Measurements from ENCODE around the gene SLC12A7.

SLC12A7 gene

DNA sequence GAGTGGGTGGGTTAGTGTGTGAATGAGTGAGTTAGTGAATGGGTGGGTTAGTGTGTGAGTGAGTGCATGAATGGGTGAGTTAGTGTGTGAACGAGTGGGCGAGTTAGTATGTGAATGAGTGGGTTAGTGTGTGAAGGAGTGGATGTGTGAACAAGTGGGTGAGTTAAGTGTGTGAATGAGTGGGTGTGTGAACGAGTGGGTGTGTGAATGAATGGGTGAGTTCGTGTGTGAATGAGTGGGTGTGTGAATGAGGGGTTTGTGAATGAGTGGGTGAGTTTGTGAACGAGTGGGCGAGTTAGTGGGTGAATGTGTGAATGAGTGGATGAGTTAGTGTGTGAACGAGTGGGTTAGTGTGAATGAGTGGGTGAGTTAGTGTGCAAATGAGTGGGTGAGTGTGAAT, 69.2 kb downstream of the SLC12A7 start:
- H3K36me3 ChIP-seq (ENCODE audit: control insufficient read depth in 2 of 2, insufficient read depth in 1 of 2, low read length in 2 of 2): peaks cover 0 to 7% of the 10 kb centered on the region in 2 experiments; a peak in 1 of 3 replicates
- CTCF ChIA-PET: no interaction called here
- H3K9me3 ChIP-seq (ENCODE audit: control insufficient read depth, insufficient read depth, low read depth, low read length): no peaks in the 10 kb centered on the region
- POLR2A ChIA-PET: no interaction called here
- H3K4me1 ChIP-seq (ENCODE audit: control insufficient read depth, insufficient read depth, low read length): no peaks in the 10 kb centered on the region
- no peak overlapping the region for H3K27ac ChIP-seq (ENCODE audit: extremely low read depth, low read depth, low read length)
- TF ChIP-seq ZNF121 (tag by site-specific recombination; IDR thresholded peaks at IDR 0.05) (no peak), ZNF202 (tag by site-specific recombination; IDR thresholded peaks at IDR 0.05; ENCODE audit: borderline replicate concordance) (no peak), ZNF707 (tag by site-specific recombination; IDR thresholded peaks at IDR 0.05) (no peak), ZNF600 (tag by site-specific recombination; IDR thresholded peaks at IDR 0.05) (no peak), MYNN (tag by site-specific recombination; IDR thresholded peaks at IDR 0.05; ENCODE audit: borderline replicate concordance) (no peak), SETDB1 (IDR thresholded peaks at IDR 0.05; ENCODE audit: insufficient read length, low read length) (no peak), EGR2 (tag by site-specific recombination; IDR thresholded peaks at IDR 0.05; ENCODE audit: low read depth) (peak; percentile 89), ZNF544 (tag by site-specific recombination; IDR thresholded peaks at IDR 0.05) (no peak), ZNF629 (tag by site-specific recombination; IDR thresholded peaks at IDR 0.05) (no peak), ZNF830 (tag by site-specific recombination; IDR thresholded peaks at IDR 0.05; ENCODE audit: low read depth) (no peak), ZFHX2 (tag by site-specific recombination; conservative IDR thresholded peaks at IDR 0.05) (peak; percentile 94), PRDM1 (tag by site-specific recombination; IDR thresholded peaks at IDR 0.05) (no peak), ZFP3 (tag by site-specific recombination; IDR thresholded peaks at IDR 0.05; ENCODE audit: low read depth) (no peak), ZNF132 (tag by site-specific recombination; IDR thresholded peaks at IDR 0.05; ENCODE audit: borderline replicate concordance) (no peak), ZNF654 (tag by site-specific recombination; IDR thresholded peaks at IDR 0.05; ENCODE audit: low read depth) (no peak), ZXDB (tag by site-specific recombination; IDR thresholded peaks at IDR 0.05) (no peak), ZNF184 (tag by site-specific recombination; IDR thresholded peaks at IDR 0.05) (no peak), ZNF747 (tag by site-specific recombination; IDR thresholded peaks at IDR 0.05) (no peak), ZNF366 (tag by site-specific recombination; conservative IDR thresholded peaks at IDR 0.05) (0 out of 2 replicates have a peak, but pooled peaks have one; percentile 9), ZNF221 (tag by site-specific recombination; IDR thresholded peaks at IDR 0.05; ENCODE audit: borderline replicate concordance) (no peak), ZNF155 (tag by site-specific recombination; IDR thresholded peaks at IDR 0.05) (no peak), ZNF621 (tag by site-specific recombination; IDR thresholded peaks at IDR 0.05) (no peak), ZNF624 (tag by site-specific recombination; IDR thresholded peaks at IDR 0.05) (no peak)
- TF ChIP-seq, protein P1, sequence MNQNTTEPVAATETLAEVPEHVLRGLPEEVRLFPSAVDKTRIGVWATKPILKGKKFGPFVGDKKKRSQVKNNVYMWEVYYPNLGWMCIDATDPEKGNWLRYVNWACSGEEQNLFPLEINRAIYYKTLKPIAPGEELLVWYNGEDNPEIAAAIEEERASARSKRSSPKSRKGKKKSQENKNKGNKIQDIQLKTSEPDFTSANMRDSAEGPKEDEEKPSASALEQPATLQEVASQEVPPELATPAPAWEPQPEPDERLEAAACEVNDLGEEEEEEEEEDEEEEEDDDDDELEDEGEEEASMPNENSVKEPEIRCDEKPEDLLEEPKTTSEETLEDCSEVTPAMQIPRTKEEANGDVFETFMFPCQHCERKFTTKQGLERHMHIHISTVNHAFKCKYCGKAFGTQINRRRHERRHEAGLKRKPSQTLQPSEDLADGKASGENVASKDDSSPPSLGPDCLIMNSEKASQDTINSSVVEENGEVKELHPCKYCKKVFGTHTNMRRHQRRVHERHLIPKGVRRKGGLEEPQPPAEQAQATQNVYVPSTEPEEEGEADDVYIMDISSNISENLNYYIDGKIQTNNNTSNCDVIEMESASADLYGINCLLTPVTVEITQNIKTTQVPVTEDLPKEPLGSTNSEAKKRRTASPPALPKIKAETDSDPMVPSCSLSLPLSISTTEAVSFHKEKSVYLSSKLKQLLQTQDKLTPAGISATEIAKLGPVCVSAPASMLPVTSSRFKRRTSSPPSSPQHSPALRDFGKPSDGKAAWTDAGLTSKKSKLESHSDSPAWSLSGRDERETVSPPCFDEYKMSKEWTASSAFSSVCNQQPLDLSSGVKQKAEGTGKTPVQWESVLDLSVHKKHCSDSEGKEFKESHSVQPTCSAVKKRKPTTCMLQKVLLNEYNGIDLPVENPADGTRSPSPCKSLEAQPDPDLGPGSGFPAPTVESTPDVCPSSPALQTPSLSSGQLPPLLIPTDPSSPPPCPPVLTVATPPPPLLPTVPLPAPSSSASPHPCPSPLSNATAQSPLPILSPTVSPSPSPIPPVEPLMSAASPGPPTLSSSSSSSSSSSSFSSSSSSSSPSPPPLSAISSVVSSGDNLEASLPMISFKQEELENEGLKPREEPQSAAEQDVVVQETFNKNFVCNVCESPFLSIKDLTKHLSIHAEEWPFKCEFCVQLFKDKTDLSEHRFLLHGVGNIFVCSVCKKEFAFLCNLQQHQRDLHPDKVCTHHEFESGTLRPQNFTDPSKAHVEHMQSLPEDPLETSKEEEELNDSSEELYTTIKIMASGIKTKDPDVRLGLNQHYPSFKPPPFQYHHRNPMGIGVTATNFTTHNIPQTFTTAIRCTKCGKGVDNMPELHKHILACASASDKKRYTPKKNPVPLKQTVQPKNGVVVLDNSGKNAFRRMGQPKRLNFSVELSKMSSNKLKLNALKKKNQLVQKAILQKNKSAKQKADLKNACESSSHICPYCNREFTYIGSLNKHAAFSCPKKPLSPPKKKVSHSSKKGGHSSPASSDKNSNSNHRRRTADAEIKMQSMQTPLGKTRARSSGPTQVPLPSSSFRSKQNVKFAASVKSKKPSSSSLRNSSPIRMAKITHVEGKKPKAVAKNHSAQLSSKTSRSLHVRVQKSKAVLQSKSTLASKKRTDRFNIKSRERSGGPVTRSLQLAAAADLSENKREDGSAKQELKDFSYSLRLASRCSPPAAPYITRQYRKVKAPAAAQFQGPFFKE (tag by site-specific recombination; IDR thresholded peaks at IDR 0.05; ENCODE audit: borderline replicate concordance): no peak
- TF ChIP-seq, protein P2, sequence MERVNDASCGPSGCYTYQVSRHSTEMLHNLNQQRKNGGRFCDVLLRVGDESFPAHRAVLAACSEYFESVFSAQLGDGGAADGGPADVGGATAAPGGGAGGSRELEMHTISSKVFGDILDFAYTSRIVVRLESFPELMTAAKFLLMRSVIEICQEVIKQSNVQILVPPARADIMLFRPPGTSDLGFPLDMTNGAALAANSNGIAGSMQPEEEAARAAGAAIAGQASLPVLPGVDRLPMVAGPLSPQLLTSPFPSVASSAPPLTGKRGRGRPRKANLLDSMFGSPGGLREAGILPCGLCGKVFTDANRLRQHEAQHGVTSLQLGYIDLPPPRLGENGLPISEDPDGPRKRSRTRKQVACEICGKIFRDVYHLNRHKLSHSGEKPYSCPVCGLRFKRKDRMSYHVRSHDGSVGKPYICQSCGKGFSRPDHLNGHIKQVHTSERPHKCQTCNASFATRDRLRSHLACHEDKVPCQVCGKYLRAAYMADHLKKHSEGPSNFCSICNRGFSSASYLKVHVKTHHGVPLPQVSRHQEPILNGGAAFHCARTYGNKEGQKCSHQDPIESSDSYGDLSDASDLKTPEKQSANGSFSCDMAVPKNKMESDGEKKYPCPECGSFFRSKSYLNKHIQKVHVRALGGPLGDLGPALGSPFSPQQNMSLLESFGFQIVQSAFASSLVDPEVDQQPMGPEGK (tag by site-specific recombination; IDR thresholded peaks at IDR 0.05): no peak
- H3K4me3 ChIP-seq (ENCODE audit: low read depth, low read length): no peak overlapping the region
